Mammary epithelial cell (primary cell): ENCODE measurements around the gene ZNF865.

Experiments
- EZH2 ChIP-seq: IDR thresholded peaks from 2 replicates; pipeline ENCODE4 v1.6.1; 2012; ENCODE audit warnings: low read length, inconsistent platforms, borderline replicate concordance
- TF ChIP-seq, protein P1 (sequence below), 2 donors: IDR thresholded peaks in 1 of 2; conservative IDR thresholded peaks in 1 of 2; 2 replicates each; pipeline ENCODE4 v1.5.1; 2011 to 2012; ENCODE audit warnings: inconsistent platforms in 2 of 2, low read length in 2 of 2, mild to moderate bottlenecking in 2 of 2, control low read depth in 1 of 2, low read depth in 1 of 2; ENCODE audit not compliant: insufficient read depth in 1 of 2; ENCODE audit errors: extremely low read depth in 1 of 2

GRCh38 chr19:55655648-55656040 lies 50.2 kb downstream of the ZNF865 start:
- TF ChIP-seq, protein P1, sequence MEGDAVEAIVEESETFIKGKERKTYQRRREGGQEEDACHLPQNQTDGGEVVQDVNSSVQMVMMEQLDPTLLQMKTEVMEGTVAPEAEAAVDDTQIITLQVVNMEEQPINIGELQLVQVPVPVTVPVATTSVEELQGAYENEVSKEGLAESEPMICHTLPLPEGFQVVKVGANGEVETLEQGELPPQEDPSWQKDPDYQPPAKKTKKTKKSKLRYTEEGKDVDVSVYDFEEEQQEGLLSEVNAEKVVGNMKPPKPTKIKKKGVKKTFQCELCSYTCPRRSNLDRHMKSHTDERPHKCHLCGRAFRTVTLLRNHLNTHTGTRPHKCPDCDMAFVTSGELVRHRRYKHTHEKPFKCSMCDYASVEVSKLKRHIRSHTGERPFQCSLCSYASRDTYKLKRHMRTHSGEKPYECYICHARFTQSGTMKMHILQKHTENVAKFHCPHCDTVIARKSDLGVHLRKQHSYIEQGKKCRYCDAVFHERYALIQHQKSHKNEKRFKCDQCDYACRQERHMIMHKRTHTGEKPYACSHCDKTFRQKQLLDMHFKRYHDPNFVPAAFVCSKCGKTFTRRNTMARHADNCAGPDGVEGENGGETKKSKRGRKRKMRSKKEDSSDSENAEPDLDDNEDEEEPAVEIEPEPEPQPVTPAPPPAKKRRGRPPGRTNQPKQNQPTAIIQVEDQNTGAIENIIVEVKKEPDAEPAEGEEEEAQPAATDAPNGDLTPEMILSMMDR (conservative IDR thresholded peaks at IDR 0.05 in 1 of 2, IDR thresholded peaks at IDR 0.05 in 1 of 2; ENCODE audit: extremely low read depth in 1 of 2, insufficient read depth in 1 of 2, low read depth in 1 of 2, low read length in 2 of 2) = no peak
- no peak for TF ChIP-seq EZH2
